Kidney tubule cell (primary cell): Measurements from ENCODE around the gene HSD17B1.
"Not testable (repeated sequence)": the region's sequence is repeated elsewhere in the genome, so short reads cannot be mapped to it uniquely, and the experiment has no call there.

ENCODE experiments used
- DNase-seq: peaks from one replicate; pipeline ENCODE4 v3.0.0-alpha.2; 2018; ENCODE audit warnings: low spot score

The HSD17B1 gene

GRCh38 chr17:42525221-42525620 lies 27.5 kb upstream of the HSD17B1 start:
- peak; percentile 39 for DNase-seq

DNA sequence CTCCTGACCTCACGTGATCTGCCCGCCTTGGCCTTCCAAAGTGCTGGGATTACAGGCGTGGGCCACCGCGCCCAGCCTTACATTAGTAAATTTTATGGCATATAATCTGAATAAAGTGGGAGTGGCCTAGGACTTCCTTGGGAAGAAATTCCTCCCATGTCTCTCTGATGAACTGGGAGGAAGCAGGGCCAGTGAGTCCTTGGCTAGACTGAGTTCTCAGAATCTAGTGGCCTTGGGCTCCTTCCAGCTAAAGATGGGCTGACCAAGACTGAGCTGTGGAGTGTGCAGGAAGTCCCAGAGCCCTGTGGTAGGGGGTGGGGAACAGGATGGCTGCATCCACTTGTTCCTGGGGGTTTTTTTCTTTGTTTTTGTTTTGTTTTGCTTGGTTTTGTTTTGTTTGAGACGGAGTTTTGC lies 26.7 kb upstream of the HSD17B1 start:
- DNase-seq = peak; percentile 37

GRCh38 chr17:42527932-42528331 lies 24.8 kb upstream of the HSD17B1 start:
- no peak for DNase-seq

DNA sequence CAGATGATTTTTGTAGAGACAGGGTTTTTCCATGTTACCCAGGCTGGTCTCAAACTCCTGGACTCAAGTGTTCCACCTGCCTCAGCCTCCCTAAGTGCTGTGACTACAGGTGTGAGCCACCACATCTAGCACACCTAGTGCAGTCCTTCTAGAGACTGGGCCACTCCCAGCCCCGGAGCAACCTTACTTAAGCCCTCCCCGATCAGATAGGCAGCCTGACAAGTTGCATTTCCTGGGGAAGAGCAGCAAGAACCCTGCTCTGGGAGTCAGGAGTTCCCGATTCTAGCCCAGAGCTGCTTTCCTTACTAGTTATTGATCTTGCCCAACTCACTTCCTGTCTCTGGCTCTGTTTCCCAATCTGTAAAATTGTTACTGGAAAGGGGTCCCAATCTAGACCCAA lies 23.7 kb upstream of the HSD17B1 start:
- DNase-seq = no peak

DNA sequence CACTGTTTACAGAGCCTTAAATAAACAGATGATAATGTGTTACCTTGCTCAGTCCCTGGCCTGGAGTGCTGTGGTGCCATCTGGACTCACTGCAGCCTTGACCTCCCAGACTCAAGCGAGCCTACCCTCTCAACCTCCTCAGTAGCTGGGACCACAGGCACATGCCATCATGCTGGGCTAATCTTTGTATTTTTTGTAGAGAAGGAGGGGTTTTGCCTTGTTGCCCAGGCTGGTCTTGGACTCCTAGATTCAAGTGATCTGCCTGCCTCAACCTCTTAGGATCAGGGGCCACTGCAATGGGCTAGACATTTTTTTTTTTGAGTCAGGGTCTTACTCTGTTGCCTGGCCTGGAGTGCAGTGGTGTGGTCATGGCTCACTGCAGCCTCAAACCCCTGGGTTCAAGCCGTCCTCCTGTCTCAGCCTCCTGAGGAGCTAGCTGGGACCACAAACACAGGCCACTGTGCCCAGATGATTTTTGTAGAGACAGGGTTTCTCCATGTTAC lies 21.7 kb upstream of the HSD17B1 start:
- DNase-seq = no peak

DNA sequence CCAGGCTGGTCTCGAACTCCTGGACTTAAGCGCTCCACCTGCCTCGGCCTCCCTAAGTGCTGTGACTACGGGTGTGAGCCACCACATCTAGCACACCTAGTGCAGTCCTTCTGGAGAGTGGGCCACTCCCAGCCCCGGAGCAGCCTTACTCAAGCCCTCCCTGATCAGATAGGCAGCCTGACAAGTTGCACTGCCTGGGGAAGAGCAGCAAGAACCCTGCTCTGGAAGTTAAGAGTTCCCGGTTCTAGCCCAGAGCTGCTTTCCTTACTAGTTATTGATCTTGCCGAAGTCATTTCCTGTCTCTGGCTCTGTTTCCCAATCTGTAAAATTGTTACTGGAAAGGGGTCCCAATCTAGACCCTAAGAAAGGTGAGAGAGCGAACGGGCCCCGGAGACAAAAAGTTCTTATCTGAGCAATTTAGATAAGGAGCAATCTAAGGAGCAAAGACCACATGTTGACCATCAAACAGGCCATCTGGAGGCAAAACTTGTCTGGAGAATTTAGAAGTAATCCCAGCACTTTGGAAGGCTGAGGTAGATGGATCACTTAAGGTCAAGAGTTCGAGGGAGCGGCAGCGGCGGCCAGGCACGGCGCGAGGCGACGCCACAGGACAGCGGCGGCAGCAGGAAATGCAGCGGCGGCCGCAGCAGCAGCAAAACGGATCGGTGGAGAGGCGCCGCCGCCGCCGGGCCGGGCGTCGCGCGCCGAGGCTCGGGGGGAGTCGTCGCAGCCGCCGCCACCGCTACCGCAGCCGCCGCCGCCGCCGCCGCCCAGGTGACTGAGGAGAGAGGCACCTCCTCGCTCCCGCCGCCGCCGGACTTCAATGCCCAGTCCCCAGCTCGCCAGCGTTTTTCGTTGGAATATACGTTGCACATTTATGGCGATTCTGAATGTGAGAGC lies 21.0 kb upstream of the HSD17B1 start:
- peak; percentile 64 for DNase-seq

- DNase-seq = no peak
Observed at GRCh38 chr17:42535155-42536047, 17.3 kb upstream of the HSD17B1 start.

- peak; percentile 88 for DNase-seq
Observed at GRCh38 chr17:42536048-42536371, 16.7 kb upstream of the HSD17B1 start, which contains the start of gene NAGLU. Gene NAGLU, plus strand, starts transcription at chr17:42536241. Its CDS starts 32 bp downstream, at chr17:42536273.

GRCh38 chr17:42536372-42537155 lies 16.2 kb upstream of the HSD17B1 start:
- peak; percentile 86 for DNase-seq

DNA sequence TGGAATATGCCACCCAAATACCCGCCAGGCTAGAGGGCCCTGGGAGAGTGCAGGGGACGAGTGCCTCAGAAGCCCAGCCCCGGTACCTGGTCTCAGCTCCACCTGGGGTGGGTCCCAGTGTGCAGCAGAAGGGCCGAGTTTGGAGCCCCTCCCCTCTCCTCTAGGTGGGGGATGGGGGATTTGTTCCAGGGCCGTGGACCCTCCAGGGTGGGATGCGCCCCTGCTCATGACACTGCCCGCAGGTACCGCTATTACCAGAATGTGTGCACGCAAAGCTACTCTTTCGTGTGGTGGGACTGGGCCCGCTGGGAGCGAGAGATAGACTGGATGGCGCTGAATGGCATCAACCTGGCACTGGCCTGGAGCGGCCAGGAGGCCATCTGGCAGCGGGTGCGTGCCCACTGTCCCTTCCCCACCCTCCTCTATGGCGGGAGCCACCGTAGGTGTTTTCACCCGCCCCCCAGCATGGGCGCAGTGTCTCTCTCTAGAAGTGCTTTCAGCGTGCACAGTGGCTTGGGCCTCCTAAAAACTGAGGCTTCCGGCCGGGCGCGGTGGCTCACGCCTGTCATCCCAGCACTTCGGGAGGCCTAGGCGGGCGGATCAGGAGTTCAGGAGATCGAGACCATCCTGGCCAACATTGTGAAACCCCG lies 15.4 kb upstream of the HSD17B1 start:
- no peak for DNase-seq

DNA sequence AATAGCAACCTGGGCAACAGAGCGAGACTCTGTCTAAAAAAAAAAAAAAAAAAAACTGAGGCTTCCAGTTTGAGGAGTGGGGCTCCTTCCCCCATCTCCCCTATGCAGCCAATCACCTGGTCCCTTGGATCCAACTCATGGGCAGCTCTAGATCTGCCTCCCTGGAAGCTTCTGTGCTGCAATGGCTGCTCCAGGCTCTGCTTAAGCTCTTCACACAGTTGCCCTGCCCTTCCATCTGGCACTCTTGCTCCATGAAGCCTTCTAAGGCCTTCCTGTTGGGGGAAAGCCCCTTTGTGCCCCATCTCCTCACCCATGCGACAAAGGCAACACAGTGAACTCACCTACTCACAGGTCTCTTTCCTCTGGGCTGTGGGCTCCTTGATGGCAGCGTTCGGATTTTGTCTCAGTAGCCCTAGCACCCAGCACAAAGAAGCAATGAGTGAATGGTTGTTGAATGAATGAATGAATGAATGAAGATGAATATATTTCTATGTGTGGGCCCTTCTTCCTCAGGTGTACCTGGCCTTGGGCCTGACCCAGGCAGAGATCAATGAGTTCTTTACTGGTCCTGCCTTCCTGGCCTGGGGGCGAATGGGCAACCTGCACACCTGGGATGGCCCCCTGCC lies 14.8 kb upstream of the HSD17B1 start:
- no peak for DNase-seq

DNA sequence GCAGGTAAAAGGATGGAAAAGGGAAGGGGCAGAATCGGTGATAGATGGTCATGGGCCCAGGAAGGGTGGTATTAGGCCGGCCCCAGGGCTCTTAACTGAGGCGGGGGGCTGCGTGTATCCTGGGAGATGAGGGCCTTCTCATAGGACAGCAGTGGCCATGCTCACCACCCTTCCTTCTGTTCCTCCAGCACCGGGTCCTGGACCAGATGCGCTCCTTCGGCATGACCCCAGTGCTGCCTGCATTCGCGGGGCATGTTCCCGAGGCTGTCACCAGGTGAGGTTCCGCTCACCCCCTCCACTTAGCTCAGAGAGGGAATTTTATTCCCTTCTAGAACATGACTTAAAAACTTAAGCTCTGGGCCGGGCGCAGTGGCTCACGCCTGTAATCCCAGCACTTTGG lies 14.2 kb upstream of the HSD17B1 start:
- no peak for DNase-seq

DNA sequence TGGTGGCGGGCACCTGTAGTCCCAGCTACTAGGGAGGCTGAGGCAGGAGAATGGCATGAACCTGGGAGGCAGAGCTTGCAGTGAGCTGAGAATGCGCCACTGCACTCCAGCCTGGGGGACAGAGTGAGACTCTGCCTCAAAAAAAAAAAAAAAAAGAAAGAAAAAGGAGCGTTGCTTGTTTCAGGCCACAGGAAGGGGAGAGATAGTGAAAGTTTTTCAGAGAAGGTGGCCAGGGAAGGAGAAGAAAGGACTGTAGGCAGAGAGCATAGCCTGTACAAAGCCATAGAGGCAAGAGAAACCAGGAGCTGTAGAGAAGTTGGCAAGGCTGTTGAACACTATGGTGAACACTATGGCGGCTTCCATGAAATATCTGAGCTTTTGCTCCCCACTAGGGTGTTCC lies 12.2 kb upstream of the HSD17B1 start:
- not testable (repeated sequence) for DNase-seq

DNA sequence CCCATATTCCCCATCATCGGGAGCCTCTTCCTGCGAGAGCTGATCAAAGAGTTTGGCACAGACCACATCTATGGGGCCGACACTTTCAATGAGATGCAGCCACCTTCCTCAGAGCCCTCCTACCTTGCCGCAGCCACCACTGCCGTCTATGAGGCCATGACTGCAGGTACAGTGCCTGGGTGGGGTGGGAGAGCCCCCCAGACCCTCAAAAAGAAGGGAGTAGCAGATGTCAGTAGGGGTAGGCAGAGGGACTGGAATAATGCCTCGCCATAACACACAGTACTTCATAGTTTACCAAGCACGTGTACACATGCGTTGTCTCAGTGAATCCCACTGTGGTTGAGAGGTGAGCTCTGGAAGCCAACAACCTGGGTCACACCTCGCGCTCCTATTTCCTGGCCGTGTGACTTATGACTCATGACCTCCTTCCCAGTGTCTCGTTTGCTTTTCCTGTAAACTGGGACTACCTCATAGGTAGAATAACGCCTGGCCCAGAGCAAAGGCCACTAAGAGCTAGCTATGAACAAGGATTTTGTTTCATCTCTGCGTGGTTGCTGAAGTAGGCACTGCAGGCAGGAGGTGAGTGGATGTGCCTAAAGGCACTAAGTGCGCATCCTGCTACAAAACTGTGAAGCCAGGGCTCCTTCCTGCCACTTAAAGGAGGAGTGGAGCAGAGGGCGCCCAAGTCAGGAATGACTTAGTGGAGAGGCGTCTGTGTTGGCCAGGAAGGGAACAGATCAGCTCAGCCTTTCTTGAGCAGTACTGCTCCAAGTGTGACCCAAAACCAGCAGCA lies 11.5 kb upstream of the HSD17B1 start:
- peak; percentile 82 for DNase-seq

GRCh38 chr17:42543190-42544079 lies 9.3 kb upstream of the HSD17B1 start:
- DNase-seq = no peak

- no peak for DNase-seq
Observed at GRCh38 chr17:42544874-42545283, 7.8 kb upstream of the HSD17B1 start.

- not testable (repeated sequence) for DNase-seq
Observed at GRCh38 chr17:42545755-42546505, 6.8 kb upstream of the HSD17B1 start.

- no peak for DNase-seq
Observed at GRCh38 chr17:42547001-42547461, 5.7 kb upstream of the HSD17B1 start.
